T-cell (primary cell): ENCODE data around the gene CPPED1. TPM values are rescaled to one million over a fixed set of nuclear protein-coding genes. Genes with fewer than 3 reads are reported as not detected.

Experiments
- ATAC-seq, 4 experiments: fragments of 200-7000 bp in 3 of 4; fragments of 150-1000 bp in 1 of 4; cut with Tn5 transposase; replicated peaks in 1 of 4; 1 replicate in 3 of 4; 2 replicates in 1 of 4; pipeline ENCODE4 v1.10.0; 2021; ENCODE audit warnings: moderate library complexity in 3 of 4, mild to moderate bottlenecking in 2 of 4, moderate number of reproducible peaks in 1 of 4
- CTCF ChIA-PET, 2 donors: fragments of 300-600 bp; sonication (Branson Sonifier 250); formaldehyde crosslinking; loops; one replicate each; lab custom pipeline; 2022; ENCODE audit warnings: antibody characterized with exemption in 2 of 2; lab: Charles Lee
- POLR2A ChIA-PET, 2 donors: fragments of 300-600 bp; sonication (Branson Sonifier 250); formaldehyde crosslinking; loops; one replicate each; lab custom pipeline; 2022; ENCODE audit warnings: antibody characterized with exemption in 2 of 2; lab: Charles Lee
- DNase-seq, 35 experiments: peaks; one replicate each; pipeline versions ENCODE4 v3.0.0 to v3.0.0-alpha.2; 2013 to 2023
- H3K27ac ChIP-seq: one replicate; pipeline ENCODE4 v1.5.1; 2013; ENCODE audit warnings: low read length
- H3K27me3 ChIP-seq, 2 experiments: replicated peaks in 1 of 2; 1 replicate in 1 of 2; 2 replicates in 1 of 2; pipeline versions ENCODE4 v1.6.1 to v1.7.0; 2013; ENCODE audit warnings: low read length in 1 of 2, mixed read lengths in 1 of 2; ENCODE audit not compliant: control insufficient read depth in 2 of 2, insufficient read depth in 2 of 2; ENCODE audit errors: extremely low read depth in 1 of 2
- H3K36me3 ChIP-seq, 2 donors: 1 replicate in 1 of 2; 2 replicates in 1 of 2; pipeline versions ENCODE4 v1.6.1 to v1.7.0; 2013; ENCODE audit warnings: low read length in 1 of 2; ENCODE audit not compliant: control insufficient read depth in 2 of 2, insufficient read depth in 1 of 2; ENCODE audit errors: extremely low read depth in 1 of 2
- H3K4me1 ChIP-seq, 2 experiments: 1 replicate in 1 of 2; 2 replicates in 1 of 2; pipeline versions ENCODE4 v1.6.1 to v1.7.0; 2013; ENCODE audit warnings: low read length in 2 of 2, mixed read lengths in 1 of 2; ENCODE audit not compliant: insufficient read depth in 2 of 2, control insufficient read depth in 1 of 2; ENCODE audit errors: extremely low read depth in 1 of 2
- H3K4me3 ChIP-seq, 2 donors: 1 replicate in 1 of 2; 2 replicates in 1 of 2; pipeline versions ENCODE4 v1.5.1 to v1.7.0; 2013; ENCODE audit warnings: mild to moderate bottlenecking in 2 of 2, low read length in 1 of 2, moderate library complexity in 1 of 2; ENCODE audit not compliant: control insufficient read depth in 1 of 2; ENCODE audit errors: extremely low read depth in 1 of 2
- H3K9me3 ChIP-seq: 2 replicates; pipeline ENCODE4 v1.7.0; 2013
- H3K27ac Mint-ChIP-seq, 2 donors: one replicate each; pipeline ENCODE4 v1.8.0; 2020 to 2021; ENCODE audit warnings: mild to moderate bottlenecking in 2 of 2, mixed read lengths in 2 of 2
- H3K27me3 Mint-ChIP-seq, 2 donors: one replicate each; pipeline ENCODE4 v1.8.0; 2021 to 2022; ENCODE audit warnings: mixed read lengths in 2 of 2
- H3K36me3 Mint-ChIP-seq: one replicate; pipeline ENCODE4 v1.8.0; 2021; ENCODE audit warnings: mixed read lengths
- H3K4me1 Mint-ChIP-seq, 3 donors: one replicate each; pipeline ENCODE4 v1.8.0; 2020 to 2022; ENCODE audit warnings: mixed read lengths in 3 of 3, mild to moderate bottlenecking in 1 of 3
- H3K4me3 Mint-ChIP-seq, 3 donors: one replicate each; pipeline ENCODE4 v1.8.0; 2020 to 2022; ENCODE audit warnings: mild to moderate bottlenecking in 3 of 3, mixed read lengths in 3 of 3, moderate library complexity in 3 of 3
- H3K9me3 Mint-ChIP-seq, 3 donors: one replicate each; pipeline ENCODE4 v1.8.0; 2020 to 2022; ENCODE audit warnings: mixed read lengths in 3 of 3
- WGBS: methylation state at CpG from one replicate; pipeline ENCODE4 v1.1.5; 2013; ENCODE audit warnings: missing lambda C conversion rate; ENCODE audit not compliant: insufficient coverage; 5-methylcytosine and 5-hydroxymethylcytosine counted together
- total RNA-seq, 35 experiments: library from RNA in 6 of 35; stranded (reverse) in 6 of 35; fragments of 120-200 nt in 1 of 35; gene quantifications; one replicate each; pipeline versions ENCODE4 v1.2.1 to v1.2.4 and lab custom pipeline; 2013 to 2026

Gene CPPED1
- total RNA-seq, 5 donors from 2014 or later (not counting 1 experiment from before 2014, with no cell fraction given), result 2.9 to 9.2 (median 7.5) TPM

DNA sequence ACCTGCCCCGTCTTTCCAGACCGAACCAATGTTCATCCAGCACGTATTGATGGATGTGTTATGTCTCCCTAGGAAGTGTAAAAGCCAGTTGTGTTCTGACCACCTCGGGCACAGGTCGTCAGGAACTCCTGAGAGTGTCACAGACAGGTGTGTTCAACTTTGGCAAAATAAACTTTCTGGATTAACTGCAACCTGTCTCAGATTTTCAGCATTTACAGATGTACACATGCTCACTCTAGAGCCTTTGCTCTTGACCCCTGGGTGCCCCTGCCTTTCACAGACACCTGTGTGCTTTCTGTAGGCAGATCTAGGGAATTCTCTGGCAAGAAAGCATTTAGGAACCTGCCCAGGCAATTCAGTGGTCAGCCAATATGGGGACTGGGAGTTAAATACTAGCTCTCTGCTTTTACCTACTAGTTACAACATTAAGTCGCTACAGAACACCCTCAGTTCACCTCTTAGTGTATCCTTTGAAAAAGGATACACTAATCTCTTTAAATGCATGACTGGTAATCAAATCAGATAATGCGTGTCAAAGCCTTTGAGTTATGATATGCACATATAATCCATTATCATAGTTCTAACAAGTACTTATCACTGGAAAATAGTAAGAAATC, 188.9 kb downstream of the CPPED1 start:
- no peak for DNase-seq
- Histone ChIP-seq H3K9me3 (no peaks in the 10 kb centered on the region), H3K4me1 (no peaks in the 10 kb centered on the region), H3K27ac (no peak overlapping the region), H3K27me3 (peaks cover 0 to 5% of the 10 kb centered on the region in 2 experiments), H3K4me3 (no peak overlapping the region), H3K36me3 (no peaks in the 10 kb centered on the region)
- ChIA-PET POLR2A (no interaction called here), CTCF (no interaction called here)
- no peaks in the 10 kb centered on the region for H3K36me3 Mint-ChIP-seq
- peaks cover 14 to 20% (median 17%) of the 10 kb centered on the region in 3 donors for H3K4me1 Mint-ChIP-seq
- no peaks in the 10 kb centered on the region for H3K9me3 Mint-ChIP-seq
- no peak overlapping the region for H3K27ac Mint-ChIP-seq
- WGBS, result 72% methylated on average over 2 of the region's 7 CpGs
- no peak for ATAC-seq
- no peak overlapping the region for H3K4me3 Mint-ChIP-seq
- H3K27me3 Mint-ChIP-seq, result peaks cover 0 to 7% of the 10 kb centered on the region in 2 donors

DNA sequence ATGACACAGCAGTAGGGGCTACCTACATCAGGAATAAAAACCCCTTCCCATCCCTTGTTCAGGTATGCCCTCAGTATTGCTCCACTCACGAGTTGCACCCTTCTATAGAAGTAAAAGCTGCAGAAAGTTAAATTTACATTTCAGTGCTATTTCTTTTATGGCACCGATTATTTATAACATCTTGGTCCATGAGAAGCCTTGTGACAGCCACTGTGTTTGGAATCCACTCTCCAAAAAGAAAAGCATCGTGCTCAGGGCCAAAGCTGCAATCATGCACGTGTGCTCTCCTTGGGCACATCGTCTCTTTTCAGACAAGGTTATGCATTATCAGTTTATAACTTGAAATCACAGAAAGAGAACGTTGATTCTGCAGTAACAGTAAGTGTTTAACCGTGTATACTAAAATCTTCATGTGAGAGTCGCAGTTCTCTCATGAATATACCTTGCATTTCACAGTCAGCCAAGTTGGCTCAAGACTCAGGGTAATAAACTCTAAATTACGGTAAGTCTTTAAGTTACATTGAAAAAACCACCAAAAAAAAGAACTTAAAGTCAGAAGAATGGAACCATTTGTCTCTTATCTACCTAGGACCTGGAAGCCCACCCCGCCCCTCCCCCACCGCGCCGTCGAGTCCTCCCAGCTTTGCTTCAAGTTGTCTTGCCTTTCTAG, 189.6 kb downstream of the CPPED1 start:
- Mint-ChIP-seq H3K4me1 (peaks cover 14 to 20% (median 17%) of the 10 kb centered on the region in 3 donors), H3K4me3 (peak overlapping the region in 1 of 3 donors; percentile 45), H3K27me3 (peaks cover 0 to 7% of the 10 kb centered on the region in 2 donors), H3K36me3 (no peaks in the 10 kb centered on the region), H3K9me3 (no peaks in the 10 kb centered on the region), H3K27ac (no peak overlapping the region)
- ChIA-PET CTCF (no interaction called here), POLR2A (no interaction called here)
- H3K27ac ChIP-seq, result no peak overlapping the region
- H3K9me3 ChIP-seq, result no peaks in the 10 kb centered on the region
- 88% methylated on average over 10 of the region's 14 CpGs for WGBS
- H3K4me3 ChIP-seq, result no peak overlapping the region
- no peaks in the 10 kb centered on the region for H3K4me1 ChIP-seq
- DNase-seq, result no peak
- ATAC-seq, result no peak
- H3K27me3 ChIP-seq, result peaks cover 0 to 5% of the 10 kb centered on the region in 2 experiments
- H3K36me3 ChIP-seq, result no peaks in the 10 kb centered on the region

DNA sequence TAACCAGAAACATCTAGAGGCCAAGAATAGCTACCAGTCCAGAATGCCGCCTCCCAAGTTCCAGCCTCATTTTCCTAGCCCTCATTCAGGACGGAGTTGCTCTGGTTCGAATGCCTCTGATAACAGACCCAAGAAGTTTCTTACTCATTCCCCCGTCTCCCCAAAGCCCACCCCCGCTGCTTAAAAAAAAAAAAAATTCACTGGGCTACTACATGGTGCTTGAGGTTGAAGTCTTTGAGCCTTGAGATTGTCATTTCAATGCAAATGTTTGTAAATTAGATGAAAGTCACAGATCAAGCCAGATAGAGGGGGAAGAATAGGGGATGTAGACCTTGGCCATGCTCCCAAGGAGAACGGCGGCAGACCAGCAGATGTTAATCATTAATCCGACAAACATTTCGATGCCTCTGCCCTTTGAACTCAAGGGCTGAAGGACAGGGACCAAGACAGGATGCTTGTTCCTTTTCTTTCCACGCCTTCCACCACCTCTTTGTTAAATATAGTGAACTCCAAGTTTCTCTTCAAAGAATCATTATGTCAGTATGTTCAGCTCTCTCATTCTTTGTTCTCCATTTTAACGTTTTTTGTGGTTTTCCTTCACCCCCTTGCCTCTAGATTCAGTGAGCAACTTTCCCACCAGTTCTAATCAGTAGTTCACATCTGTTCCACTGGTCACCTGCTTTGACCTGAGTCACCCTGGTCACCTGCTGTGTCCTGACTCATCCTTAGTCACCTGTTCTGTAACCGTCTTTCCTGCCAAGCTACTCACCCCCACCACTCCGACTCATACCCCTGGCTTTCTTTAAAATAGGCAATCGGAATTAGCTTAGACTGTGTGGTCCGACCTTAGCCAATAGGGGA, 190.3 kb downstream of the CPPED1 start:
- Mint-ChIP-seq H3K27me3 (peaks cover 0 to 7% of the 10 kb centered on the region in 2 donors), H3K4me3 (peak overlapping the region in 1 of 3 donors; percentile 45), H3K36me3 (no peaks in the 10 kb centered on the region), H3K9me3 (no peaks in the 10 kb centered on the region), H3K27ac (no peak overlapping the region), H3K4me1 (peaks cover 14 to 20% (median 17%) of the 10 kb centered on the region in 3 donors)
- Histone ChIP-seq H3K27me3 (peaks cover 0 to 5% of the 10 kb centered on the region in 2 experiments), H3K27ac (no peak overlapping the region), H3K4me3 (no peak overlapping the region), H3K36me3 (no peaks in the 10 kb centered on the region), H3K4me1 (no peaks in the 10 kb centered on the region), H3K9me3 (no peaks in the 10 kb centered on the region)
- DNase-seq (no peak), ATAC-seq (peak in 2 of 4 experiments; percentile 23 to 79)
- POLR2A ChIA-PET, result no interaction called here
- CTCF ChIA-PET, result no interaction called here
- 27% methylated on average over 6 of the region's 15 CpGs for WGBS

DNA sequence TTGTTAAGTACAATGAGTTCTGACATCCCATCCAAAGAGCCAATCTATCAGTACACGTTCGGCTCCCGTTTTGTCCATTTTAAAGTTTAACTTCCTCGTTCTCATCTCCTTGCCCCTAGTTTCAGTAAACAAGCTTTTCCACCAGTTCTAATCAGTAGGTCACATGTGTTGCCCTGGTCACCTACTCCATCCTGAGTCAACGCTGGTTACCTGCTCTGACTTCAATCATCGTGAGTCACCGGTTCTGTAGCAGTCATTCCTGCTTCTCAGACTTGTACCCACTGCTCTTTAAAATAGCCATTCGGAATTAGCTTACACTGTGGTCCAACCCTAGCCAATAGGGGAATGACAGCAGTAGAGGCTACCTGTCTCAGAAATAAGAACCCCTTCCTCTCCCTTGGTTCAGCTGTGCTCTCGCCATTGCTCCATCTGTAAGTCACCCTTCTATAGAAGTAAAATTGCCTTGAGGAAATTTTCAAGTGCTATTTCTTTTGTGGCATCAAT, 191.0 kb downstream of the CPPED1 start:
- Mint-ChIP-seq H3K9me3 (peaks cover 0 to 4% (median 0%) of the 10 kb centered on the region in 3 donors), H3K4me3 (peak overlapping the region in 1 of 3 donors; percentile 45), H3K27ac (no peak overlapping the region), H3K4me1 (peaks cover 14 to 20% (median 17%) of the 10 kb centered on the region in 3 donors), H3K27me3 (peaks cover 0 to 7% of the 10 kb centered on the region in 2 donors), H3K36me3 (no peaks in the 10 kb centered on the region)
- no peaks in the 10 kb centered on the region for H3K9me3 ChIP-seq
- POLR2A ChIA-PET, result no interaction called here
- ATAC-seq (no peak), DNase-seq (no peak)
- 73% methylated on average over 7 of the region's 9 CpGs for WGBS
- peaks cover 0 to 5% of the 10 kb centered on the region in 2 experiments for H3K27me3 ChIP-seq
- no peak overlapping the region for H3K4me3 ChIP-seq
- CTCF ChIA-PET, result no interaction called here
- no peaks in the 10 kb centered on the region for H3K36me3 ChIP-seq
- no peaks in the 10 kb centered on the region for H3K4me1 ChIP-seq
- H3K27ac ChIP-seq, result no peak overlapping the region

DNA sequence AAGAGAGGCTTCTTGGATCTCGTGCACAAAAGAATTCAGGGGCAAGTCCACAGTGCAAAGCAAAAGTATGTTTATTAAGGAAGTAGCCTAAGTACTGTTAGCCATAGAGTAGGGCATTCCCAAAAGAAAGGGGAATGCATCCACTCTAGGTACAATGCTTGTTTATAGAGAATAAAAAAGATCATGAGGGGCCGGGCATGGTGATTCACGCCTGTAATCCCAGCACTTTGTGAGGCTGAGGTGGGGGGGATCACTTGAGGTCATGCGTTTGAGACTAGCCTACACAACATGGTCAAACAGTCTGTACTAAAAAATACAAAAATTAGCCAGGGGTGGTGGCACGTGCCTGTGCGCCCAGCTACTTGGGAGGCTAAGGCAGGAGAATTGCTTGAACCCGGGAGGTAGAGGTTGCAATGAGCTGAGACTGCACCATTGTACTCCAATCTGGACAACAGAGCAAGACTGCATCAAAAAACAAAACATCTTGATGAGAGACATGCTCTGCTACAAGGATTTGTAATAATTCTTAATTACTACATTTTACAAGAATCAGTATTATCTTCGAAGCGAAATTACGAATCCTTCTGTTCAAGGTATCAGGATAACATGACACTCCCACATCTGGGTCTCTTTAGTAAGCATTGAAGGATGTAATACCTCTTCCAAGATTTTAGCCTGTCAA, 191.6 kb downstream of the CPPED1 start:
- 67% methylated on average over 1 of the region's 10 CpGs for WGBS
- no peak for DNase-seq
- Mint-ChIP-seq H3K27me3 (peaks cover 0 to 7% of the 10 kb centered on the region in 2 donors), H3K36me3 (no peaks in the 10 kb centered on the region), H3K4me1 (peaks cover 14 to 20% (median 17%) of the 10 kb centered on the region in 3 donors), H3K4me3 (no peak overlapping the region), H3K27ac (no peak overlapping the region), H3K9me3 (peaks cover 0 to 4% (median 0%) of the 10 kb centered on the region in 3 donors)
- no peaks in the 10 kb centered on the region for H3K36me3 ChIP-seq
- ChIA-PET POLR2A (no interaction called here), CTCF (no interaction called here)
- H3K9me3 ChIP-seq, result no peaks in the 10 kb centered on the region
- no peak overlapping the region for H3K4me3 ChIP-seq
- ATAC-seq, result no peak
- no peaks in the 10 kb centered on the region for H3K4me1 ChIP-seq
- peaks cover 0 to 5% of the 10 kb centered on the region in 2 experiments for H3K27me3 ChIP-seq
- H3K27ac ChIP-seq, result no peak overlapping the region
